ENCODE measurements around the gene DNMT1. TPM values are rescaled to one million over a fixed set of nuclear protein-coding genes. Genes with fewer than 3 reads are reported as not detected.
"Not testable (repeated sequence)": the region's sequence is repeated elsewhere in the genome, so short reads cannot be mapped to it uniquely, and the experiment has no call there.

Gene DNMT1
- total RNA-seq, 4 donors from 2014 or later: 20.8 to 51.4 (median 34.8) TPM

- H3K4me3 ChIP-seq: no peak overlapping the region
- no peaks in the 10 kb centered on the region for H3K4me1 ChIP-seq
- no peaks in the 10 kb centered on the region for H3K27me3 ChIP-seq
- no peak overlapping the region for H3K27ac ChIP-seq (replicated peaks in 1 of 4)
- no peaks in the 10 kb centered on the region for H3K9me3 ChIP-seq
- peaks cover 28 to 77% (median 69%) of the 10 kb centered on the region in 4 donors for H3K36me3 ChIP-seq
- intact Hi-C loops (cut with DNase I): no loop called here
- DNase-seq (ENCODE audit: extremely low spot score): no peak
- TF ChIP-seq, protein P1, sequence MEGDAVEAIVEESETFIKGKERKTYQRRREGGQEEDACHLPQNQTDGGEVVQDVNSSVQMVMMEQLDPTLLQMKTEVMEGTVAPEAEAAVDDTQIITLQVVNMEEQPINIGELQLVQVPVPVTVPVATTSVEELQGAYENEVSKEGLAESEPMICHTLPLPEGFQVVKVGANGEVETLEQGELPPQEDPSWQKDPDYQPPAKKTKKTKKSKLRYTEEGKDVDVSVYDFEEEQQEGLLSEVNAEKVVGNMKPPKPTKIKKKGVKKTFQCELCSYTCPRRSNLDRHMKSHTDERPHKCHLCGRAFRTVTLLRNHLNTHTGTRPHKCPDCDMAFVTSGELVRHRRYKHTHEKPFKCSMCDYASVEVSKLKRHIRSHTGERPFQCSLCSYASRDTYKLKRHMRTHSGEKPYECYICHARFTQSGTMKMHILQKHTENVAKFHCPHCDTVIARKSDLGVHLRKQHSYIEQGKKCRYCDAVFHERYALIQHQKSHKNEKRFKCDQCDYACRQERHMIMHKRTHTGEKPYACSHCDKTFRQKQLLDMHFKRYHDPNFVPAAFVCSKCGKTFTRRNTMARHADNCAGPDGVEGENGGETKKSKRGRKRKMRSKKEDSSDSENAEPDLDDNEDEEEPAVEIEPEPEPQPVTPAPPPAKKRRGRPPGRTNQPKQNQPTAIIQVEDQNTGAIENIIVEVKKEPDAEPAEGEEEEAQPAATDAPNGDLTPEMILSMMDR (IDR thresholded peaks at IDR 0.05): no peak
- TF ChIP-seq POLR2AphosphoS5 (IDR thresholded peaks at IDR 0.05): no peak
- TF ChIP-seq POLR2A (IDR thresholded peaks at IDR 0.05; ENCODE audit: low read depth): no peak
- 73% methylated on average over 1 of the region's 1 CpG for WGBS
Measured at GRCh38 chr19:10182076-10182475, 12.7 kb downstream of the DNMT1 start.

- no peak for DNase-seq (ENCODE audit: extremely low spot score)
- intact Hi-C loops (cut with DNase I): no loop called here
- Histone ChIP-seq H3K27ac (replicated peaks in 1 of 4) (no peak overlapping the region), H3K27me3 (no peaks in the 10 kb centered on the region), H3K9me3 (no peaks in the 10 kb centered on the region), H3K4me1 (no peaks in the 10 kb centered on the region), H3K36me3 (peaks cover 34 to 81% (median 76%) of the 10 kb centered on the region in 4 donors), H3K4me3 (no peak overlapping the region)
- TF ChIP-seq EP300 (IDR thresholded peaks at IDR 0.05): no peak
- TF ChIP-seq POLR2A (IDR thresholded peaks at IDR 0.05; ENCODE audit: low read depth): no peak
- no peak for TF ChIP-seq POLR2AphosphoS5 (IDR thresholded peaks at IDR 0.05)
- TF ChIP-seq, protein P1 (IDR thresholded peaks at IDR 0.05): no peak
- 65% methylated on average over 7 of the region's 7 CpGs for WGBS
Measured at GRCh38 chr19:10180459-10180858, 14.3 kb downstream of the DNMT1 start.

DNA sequence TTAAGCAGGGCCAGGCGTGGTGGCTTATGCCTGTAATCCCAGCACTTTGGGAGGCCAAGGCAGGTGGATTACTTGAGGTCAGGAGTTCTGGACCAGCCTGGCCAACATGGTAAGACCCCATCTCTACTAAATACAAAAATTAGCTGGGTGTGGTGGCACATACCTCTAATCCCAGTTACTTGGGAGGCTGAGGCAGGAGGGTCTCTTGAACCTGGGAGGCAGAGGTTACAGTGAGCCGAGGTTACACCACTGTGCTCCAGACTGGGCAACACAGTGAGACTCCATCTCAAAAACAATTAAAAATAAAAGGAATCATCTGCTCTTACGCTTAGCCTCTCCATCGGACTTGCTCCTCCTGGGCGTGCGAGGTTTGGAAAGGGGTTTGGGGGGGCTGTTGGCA lies 14.7 kb downstream of the DNMT1 start:
- H3K27me3 ChIP-seq; H3K27ac ChIP-seq (replicated peaks in 1 of 4); DNase-seq (ENCODE audit: extremely low spot score); H3K9me3 ChIP-seq; intact Hi-C loops (cut with DNase I); H3K4me1 ChIP-seq; H3K4me3 ChIP-seq: not testable (repeated sequence)
- 89% methylated on average over 6 of the region's 6 CpGs for WGBS
- peaks cover 34 to 81% (median 77%) of the 10 kb centered on the region in 4 donors for H3K36me3 ChIP-seq

DNA sequence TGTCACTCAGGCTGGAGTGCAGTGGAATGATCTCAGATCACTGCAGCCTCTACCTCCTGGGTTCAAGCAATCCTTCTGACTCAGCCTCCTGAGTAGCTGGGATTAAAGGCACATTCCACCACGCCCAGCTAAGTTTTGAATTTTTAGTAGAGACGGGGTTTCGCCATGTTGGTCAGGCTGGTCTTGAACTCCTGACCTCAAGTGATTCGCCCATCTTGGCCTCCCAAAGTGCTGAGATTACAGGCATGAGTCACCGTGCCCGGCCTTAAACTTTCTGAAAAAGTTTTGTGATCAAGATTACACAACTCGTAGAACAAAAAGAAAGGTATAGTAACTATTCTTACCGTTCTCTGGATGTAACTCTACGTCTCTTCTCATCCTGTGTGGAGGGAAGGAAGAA lies 21.2 kb downstream of the DNMT1 start:
- peaks cover 51 to 97% (median 92%) of the 10 kb centered on the region in 4 donors for H3K36me3 ChIP-seq
- 83% methylated on average over 9 of the region's 9 CpGs for WGBS
- no peaks in the 10 kb centered on the region for H3K4me1 ChIP-seq

DNA sequence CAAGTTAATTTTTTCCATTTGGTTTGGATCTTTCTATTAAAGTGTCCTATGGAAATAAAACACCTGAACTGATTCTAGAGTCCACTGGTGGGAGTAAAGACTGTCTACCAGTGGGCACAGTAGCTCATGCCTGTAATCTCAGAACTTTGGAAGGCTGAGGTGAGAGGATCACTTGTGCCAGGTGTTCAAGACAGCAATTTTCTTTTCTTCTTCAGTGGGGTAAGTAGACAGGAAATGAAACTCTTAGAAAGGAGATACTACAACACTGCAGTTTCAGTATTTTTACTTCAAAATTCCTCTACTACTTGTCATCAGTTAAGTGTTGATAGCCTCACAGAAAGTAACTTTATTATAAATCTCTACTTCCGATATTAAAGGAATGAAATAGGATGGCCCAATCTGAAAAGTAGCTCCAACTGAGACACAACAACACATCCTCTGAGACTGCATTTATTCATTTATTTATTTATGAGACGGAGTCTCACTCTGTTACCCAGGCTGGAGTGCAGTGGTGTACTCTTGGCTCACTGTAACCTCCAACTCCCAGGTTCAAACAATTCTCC lies 26.3 kb downstream of the DNMT1 start:
- H3K36me3 ChIP-seq: peaks cover 40 to 97% (median 93%) of the 10 kb centered on the region in 4 donors
- H3K27me3 ChIP-seq: no peaks in the 10 kb centered on the region
- no peaks in the 10 kb centered on the region for H3K9me3 ChIP-seq
- WGBS: 89% methylated on average over 2 of the region's 2 CpGs
- H3K4me1 ChIP-seq: no peaks in the 10 kb centered on the region
- intact Hi-C loops (cut with DNase I): no loop called here
- no peak for DNase-seq (ENCODE audit: extremely low spot score)
- TF ChIP-seq EP300 (IDR thresholded peaks at IDR 0.05) (no peak), POLR2AphosphoS5 (IDR thresholded peaks at IDR 0.05) (no peak), POLR2A (IDR thresholded peaks at IDR 0.05; ENCODE audit: low read depth) (no peak)
- TF ChIP-seq, protein P1 (IDR thresholded peaks at IDR 0.05): no peak
- no peak overlapping the region for H3K4me3 ChIP-seq
- no peak overlapping the region for H3K27ac ChIP-seq (replicated peaks in 1 of 4)

More for the DNA sequence above, 21.2 kb downstream of the DNMT1 start:
- Histone ChIP-seq H3K9me3 (no peaks in the 10 kb centered on the region), H3K4me3 (no peak overlapping the region), H3K27ac (replicated peaks in 1 of 4) (no peak overlapping the region), H3K27me3 (no peaks in the 10 kb centered on the region)
- intact Hi-C loops (cut with DNase I): no loop called here
- DNase-seq (ENCODE audit: extremely low spot score): no peak
- TF ChIP-seq, protein P1 (IDR thresholded peaks at IDR 0.05): no peak
- TF ChIP-seq POLR2AphosphoS5 (IDR thresholded peaks at IDR 0.05): no peak
- TF ChIP-seq POLR2A (IDR thresholded peaks at IDR 0.05; ENCODE audit: low read depth): no peak
- no peak for TF ChIP-seq EP300 (IDR thresholded peaks at IDR 0.05)
